NCI-H82 (cell line): Measurements from ENCODE around the gene SGPP1.
"Not testable (repeated sequence)": the region's sequence is repeated elsewhere in the genome, so short reads cannot be mapped to it uniquely, and the experiment has no call there.

Experiments used
- DNase-seq: peaks from one replicate; lab custom pipeline; 2025; lab: John Stamatoyannopoulos, UW

The SGPP1 gene, protein sequence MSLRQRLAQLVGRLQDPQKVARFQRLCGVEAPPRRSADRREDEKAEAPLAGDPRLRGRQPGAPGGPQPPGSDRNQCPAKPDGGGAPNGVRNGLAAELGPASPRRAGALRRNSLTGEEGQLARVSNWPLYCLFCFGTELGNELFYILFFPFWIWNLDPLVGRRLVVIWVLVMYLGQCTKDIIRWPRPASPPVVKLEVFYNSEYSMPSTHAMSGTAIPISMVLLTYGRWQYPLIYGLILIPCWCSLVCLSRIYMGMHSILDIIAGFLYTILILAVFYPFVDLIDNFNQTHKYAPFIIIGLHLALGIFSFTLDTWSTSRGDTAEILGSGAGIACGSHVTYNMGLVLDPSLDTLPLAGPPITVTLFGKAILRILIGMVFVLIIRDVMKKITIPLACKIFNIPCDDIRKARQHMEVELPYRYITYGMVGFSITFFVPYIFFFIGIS

GRCh38 chr14:63727736-63728728 lies at the start of gene SGPP1:
Gene SGPP1 (minus strand): TSS chr14:63728065. CDS start chr14:63727944, 121 bp downstream.
- DNase-seq = peak; percentile 89

DNA sequence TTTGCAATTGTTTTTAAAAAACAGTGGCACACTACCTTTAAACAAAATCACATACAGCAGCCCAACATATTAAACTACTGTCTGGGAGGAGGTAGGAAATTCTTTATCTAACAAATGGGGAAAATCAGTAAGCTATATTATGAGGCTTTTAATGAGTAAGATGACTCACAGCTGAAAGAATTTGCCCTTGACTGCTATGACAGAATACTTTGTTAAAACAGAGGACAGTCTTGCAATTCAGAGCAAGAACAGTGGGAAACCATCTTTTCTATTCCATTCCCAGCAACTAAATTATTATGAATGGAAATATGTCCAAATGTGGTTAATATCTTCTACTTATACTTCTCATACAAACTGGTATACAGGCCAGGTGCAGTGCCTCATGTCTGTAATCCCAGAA lies 49.2 kb upstream of the SGPP1 start:
- DNase-seq = no peak

DNA sequence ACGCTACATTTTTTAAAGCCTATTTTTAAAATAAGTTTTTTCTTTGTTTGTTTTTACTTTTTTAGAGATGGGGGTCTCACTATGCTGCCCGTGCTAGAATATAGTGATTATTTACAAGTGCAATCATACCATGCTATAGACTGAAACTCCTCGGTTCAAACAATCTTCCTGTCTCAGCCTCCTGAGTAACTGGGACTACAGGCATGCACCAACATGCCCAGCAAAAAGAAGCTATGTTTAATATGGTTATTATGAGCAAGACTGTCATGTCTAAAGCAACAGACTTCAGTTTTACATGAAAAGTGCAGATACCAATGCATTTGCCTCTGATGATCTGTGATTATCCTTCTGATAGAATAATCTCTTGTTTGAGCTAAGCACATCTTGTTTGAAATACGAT lies 45.6 kb upstream of the SGPP1 start:
- no peak for DNase-seq

DNA sequence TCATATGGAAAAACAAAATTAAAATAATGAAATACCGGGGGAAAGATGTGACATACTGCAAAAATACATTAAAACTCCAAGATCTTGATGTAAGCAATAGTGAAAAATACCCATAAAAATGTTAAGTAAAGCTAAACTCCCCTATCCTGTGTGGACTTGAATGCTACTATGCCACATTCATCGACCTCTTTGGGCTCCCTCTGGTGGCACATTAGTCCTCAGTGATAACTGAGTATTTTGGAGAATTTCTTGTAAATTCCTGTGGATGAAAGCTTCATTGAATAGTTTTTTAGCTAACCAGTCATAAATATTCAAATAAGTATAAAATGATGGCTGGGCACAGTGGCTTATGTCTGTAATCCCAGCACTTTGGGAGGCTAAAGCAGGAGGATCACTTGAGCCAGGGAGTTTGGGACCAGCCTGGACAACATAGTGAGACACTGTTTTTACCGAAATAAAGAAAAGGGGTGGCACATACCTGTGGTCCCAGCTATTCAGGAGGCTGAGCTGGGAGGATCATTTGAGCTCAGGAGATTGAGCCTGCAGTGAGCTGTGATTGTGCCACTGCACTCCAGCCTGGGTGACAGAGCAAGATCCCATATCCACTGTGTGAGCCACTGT lies 42.4 kb upstream of the SGPP1 start:
- DNase-seq = peak; percentile 31

GRCh38 chr14:63766611-63767010 lies 38.7 kb upstream of the SGPP1 start:
- DNase-seq = no peak

GRCh38 chr14:63764620-63765139 lies 36.8 kb upstream of the SGPP1 start:
- DNase-seq = no peak

GRCh38 chr14:63764103-63764502 lies 36.2 kb upstream of the SGPP1 start:
- DNase-seq = no peak

DNA sequence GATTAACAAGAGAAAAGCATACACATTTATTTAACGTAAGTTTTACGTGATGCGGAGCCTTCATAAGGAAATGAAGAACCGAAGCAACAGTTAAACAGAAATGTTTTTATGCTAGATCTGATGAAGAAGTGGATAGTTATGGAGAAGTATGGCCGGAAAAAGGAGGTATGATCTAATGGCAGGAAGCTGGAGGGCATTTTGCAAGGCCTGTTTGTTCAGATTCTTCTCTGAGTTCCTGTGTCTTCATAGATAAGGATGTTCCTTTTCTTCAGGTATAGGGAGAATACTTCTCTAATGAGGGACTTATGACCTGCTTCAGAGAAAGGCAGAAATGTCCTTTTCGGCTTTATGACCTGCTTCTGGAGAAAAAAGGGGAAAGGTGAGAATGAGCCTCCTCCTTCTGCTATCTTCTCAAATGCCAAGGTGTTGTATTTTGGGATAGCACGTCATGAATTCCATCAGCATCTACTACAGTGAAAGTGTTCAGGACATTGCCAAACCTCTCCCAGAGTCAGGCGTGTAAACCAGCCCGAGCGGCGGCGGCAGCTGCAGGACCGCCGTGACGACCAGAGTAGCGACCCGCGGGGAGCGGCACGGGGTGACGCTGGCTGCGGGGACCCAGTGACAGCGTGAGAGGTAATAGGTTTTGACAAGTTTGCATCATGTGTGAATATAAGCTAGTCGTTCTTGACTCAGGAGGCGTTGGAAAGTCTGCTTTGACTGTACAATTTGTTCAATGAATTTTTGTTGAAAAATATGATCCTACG lies 33.7 kb upstream of the SGPP1 start:
- no peak for DNase-seq

- no peak for DNase-seq
Measured at GRCh38 chr14:63760014-63760413, 32.1 kb upstream of the SGPP1 start.

- no peak for DNase-seq
Measured at GRCh38 chr14:63759456-63759855, 31.6 kb upstream of the SGPP1 start.

GRCh38 chr14:63757211-63757610 lies 29.3 kb upstream of the SGPP1 start:
- no peak for DNase-seq

DNA sequence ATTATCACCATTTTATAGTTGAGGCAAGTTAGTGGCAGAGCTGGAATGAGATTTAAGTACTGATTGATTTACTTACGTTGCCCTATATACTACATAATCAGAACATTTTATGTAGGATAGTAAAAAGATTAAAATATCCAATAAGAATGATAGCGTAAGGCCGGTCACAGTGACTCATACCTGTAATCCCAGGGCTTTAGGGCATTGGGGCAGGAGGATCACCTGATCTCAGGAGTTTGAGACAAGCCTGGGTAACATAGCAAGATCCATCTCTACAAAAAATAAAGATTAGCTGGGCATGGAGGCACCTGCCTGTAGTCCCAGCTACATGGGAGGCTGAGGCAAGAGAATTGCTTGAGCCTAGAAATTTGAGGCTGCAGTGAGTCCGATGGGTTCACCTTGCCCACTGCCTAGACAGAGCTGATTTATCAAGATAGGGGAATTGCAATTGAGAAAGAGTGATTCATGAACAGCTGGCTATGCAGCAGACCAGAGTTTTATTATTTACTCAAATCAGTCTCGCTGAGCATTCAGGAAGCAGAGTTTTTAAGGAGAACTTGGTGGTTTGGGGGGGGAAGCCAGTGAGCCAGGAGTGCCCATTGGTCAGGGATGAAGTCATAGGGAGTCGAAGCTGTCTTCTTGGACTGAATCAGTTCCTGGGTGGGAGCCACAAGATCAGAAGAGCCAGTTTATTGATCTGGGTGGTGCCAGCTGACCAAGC lies 24.7 kb upstream of the SGPP1 start:
- DNase-seq = no peak

DNA sequence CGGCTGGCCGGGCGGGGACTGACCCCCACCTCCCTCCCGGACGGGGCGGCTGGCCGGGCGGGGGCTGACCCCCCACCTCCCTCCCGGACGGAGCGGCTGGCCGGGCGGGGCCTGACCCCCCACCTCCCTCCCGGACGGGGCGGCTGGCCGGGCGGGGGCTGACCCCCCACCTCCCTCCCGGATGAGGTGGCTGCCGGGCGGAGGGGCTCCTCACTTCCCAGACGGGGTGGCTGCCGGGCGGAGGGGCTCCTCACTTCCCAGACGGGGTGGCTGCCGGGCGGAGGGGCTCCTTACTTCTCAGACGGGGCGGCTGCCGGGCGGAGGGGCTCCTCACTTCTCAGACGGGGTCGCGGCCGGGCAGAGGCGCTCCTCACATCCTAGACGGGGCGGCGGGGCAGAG lies 23.2 kb upstream of the SGPP1 start:
- not testable (repeated sequence) for DNase-seq

- DNase-seq = no peak
Measured at GRCh38 chr14:63747846-63748245, 20.0 kb upstream of the SGPP1 start.

GRCh38 chr14:63745858-63746425 lies 18.1 kb upstream of the SGPP1 start:
- no peak for DNase-seq

DNA sequence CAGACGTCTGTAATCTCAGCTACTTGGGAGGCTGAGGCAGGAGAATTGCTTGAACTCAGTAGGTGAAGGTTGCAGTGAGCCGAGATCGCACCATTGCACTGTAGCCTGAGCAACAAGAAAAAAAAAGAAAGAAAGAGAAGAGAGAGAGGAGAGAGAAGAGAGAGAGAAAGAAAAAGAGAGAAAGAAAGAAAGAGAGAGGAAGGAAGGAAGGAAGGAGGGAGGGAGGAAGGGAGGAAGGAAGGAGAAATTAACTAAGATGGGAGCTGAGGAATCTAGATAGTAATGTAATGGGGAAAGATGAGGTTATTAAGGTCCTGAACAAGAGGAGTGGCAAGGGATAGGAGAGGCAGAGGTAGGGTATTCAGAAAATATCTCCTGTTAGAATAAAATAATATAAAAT lies 17.4 kb upstream of the SGPP1 start:
- DNase-seq = no peak

- no peak for DNase-seq
Measured at GRCh38 chr14:63737582-63738006, 9.7 kb upstream of the SGPP1 start.

DNA sequence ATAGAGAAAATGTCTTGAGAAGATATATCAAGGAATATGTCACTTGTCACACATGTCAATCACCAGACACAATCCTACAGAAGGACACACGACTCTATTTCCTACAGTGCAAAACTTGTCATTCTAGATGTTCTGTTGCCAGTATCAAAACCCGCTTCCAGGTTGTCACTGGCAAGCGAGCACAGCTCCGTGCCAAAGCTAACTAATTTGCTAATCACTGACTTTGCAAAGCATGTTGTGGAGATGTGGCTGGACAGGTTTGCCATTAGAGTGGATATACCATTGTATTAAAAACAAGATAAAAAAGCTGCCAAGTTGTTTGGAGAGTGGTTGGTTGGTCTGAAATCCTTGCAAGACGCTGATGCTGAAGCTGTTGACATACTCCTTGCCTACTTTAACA lies 7.9 kb upstream of the SGPP1 start:
- no peak for DNase-seq

DNA sequence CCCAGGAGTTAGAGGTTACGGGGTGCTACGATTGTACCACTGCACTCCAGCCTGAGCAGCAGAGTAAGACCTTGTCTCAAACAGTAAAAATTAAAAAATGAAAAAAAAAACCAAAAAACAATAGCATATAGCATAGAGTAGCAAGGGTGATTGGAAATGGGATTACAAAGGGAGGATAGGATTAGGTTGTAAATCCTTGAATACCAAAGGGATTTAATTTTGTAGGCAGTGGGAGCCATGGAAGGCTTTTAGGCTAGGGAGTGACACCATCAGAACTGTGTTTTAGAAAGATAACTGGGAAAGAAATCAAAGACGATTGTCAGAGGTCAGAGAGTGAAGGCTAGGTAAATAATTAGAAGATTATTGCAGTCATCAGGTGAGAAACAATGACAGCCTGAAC lies 2.8 kb upstream of the SGPP1 start:
- peak; percentile 64 for DNase-seq

- DNase-seq = peak; percentile 57
Measured at GRCh38 chr14:63727231-63727735, 582 bp downstream of the SGPP1 start.
